Karpas-422 (cell line): ENCODE data around the gene RAB11A. TPM values are rescaled to one million over a fixed set of nuclear protein-coding genes. Genes with fewer than 3 reads are reported as not detected.

Source experiments
- DNase-seq: peaks from one replicate; pipeline ENCODE4 v3.0.0-alpha.2; 2015
- H2AFZ ChIP-seq: fragments of 200-600 bp; sonication (generic); 2 replicates; pipeline ENCODE4 v1.6.1; 2014; ENCODE audit warnings: antibody characterized with exemption, low read length, mixed read lengths
- H3K27ac ChIP-seq: fragments of 200-600 bp; sonication (generic); 2 replicates; pipeline ENCODE4 v1.5.1; 2014; ENCODE audit warnings: mild to moderate bottlenecking, low read length, moderate library complexity
- H3K27me3 ChIP-seq: fragments of 200-600 bp; sonication (generic); 2 replicates; pipeline ENCODE4 v1.6.1; 2014; ENCODE audit warnings: low read length, mixed read lengths
- H3K36me3 ChIP-seq: fragments of 200-600 bp; sonication (generic); 2 replicates; pipeline ENCODE4 v1.6.1; 2014; ENCODE audit warnings: low read length, mixed read lengths; ENCODE audit not compliant: insufficient read depth
- H3K4me1 ChIP-seq: fragments of 200-600 bp; sonication (generic); 2 replicates; pipeline ENCODE4 v1.6.1; 2014; ENCODE audit warnings: mild to moderate bottlenecking, low read length, mixed read lengths
- H3K4me2 ChIP-seq: fragments of 200-600 bp; sonication (generic); 2 replicates; pipeline ENCODE4 v1.6.1; 2014; ENCODE audit warnings: low read length, low read depth, mild to moderate bottlenecking; ENCODE audit not compliant: poor library complexity, severe bottlenecking
- H3K4me3 ChIP-seq: fragments of 200-600 bp; sonication (generic); 2 replicates; pipeline ENCODE4 v1.5.1; 2014; ENCODE audit warnings: mild to moderate bottlenecking, antibody characterized with exemption, low read length, mixed read lengths
- H3K79me2 ChIP-seq: fragments of 200-600 bp; sonication (generic); 2 replicates; pipeline ENCODE4 v1.6.1; 2014; ENCODE audit warnings: mild to moderate bottlenecking, low read length, mixed read lengths
- H3K9ac ChIP-seq: fragments of 200-600 bp; sonication (generic); 2 replicates; pipeline ENCODE4 v1.6.0; 2014; ENCODE audit warnings: low read length
- H3K9me2 ChIP-seq: fragments of 200-600 bp; sonication (generic), shearing (Covaris generic); replicated peaks from 2 replicates; pipeline ENCODE4 v1.6.0; 2014; ENCODE audit warnings: mild to moderate bottlenecking, low read length, moderate library complexity; ENCODE audit not compliant: insufficient read depth
- H3K9me3 ChIP-seq: fragments of 300-700, 200-600 bp; sonication (generic); 2 replicates; pipeline ENCODE4 v1.6.1; 2014; ENCODE audit warnings: low read length, mixed read lengths
- H4K20me1 ChIP-seq: fragments of 200-600 bp; sonication (generic); 2 replicates; pipeline ENCODE4 v1.6.1; 2014; ENCODE audit warnings: mild to moderate bottlenecking, antibody characterized with exemption, low read length, low read depth; ENCODE audit not compliant: insufficient read depth
- total RNA-seq: library from RNA; depleted of rRNA; stranded (reverse); fragments of >200 nt; shearing (Covaris generic); gene quantifications from 2 replicates; pipeline ENCODE4 v1.2.3, GENCODE V29; 2014; ENCODE audit warnings: low replicate concordance

The RAB11A gene
- total RNA-seq, 1 experiment from 2014 or later = 230 TPM

GRCh38 chr15:65910341-65910740 is 41.0 kb downstream of the RAB11A start:
- no peak overlapping the region for H3K9ac ChIP-seq
- no peak overlapping the region for H3K4me3 ChIP-seq
- H3K4me1 ChIP-seq = peaks cover 30% of the 10 kb centered on the region
- no peak overlapping the region for H3K4me2 ChIP-seq
- H3K27me3 ChIP-seq = no peaks in the 10 kb centered on the region
- no peaks in the 10 kb centered on the region for H3K9me2 ChIP-seq
- H3K9me3 ChIP-seq = no peaks in the 10 kb centered on the region
- no peak overlapping the region for H3K27ac ChIP-seq
- no peaks in the 10 kb centered on the region for H3K79me2 ChIP-seq
- H2AFZ ChIP-seq = no peak overlapping the region
- no peak for DNase-seq
- H3K36me3 ChIP-seq = peaks cover 7% of the 10 kb centered on the region; the same call in 1 of the 2 replicates
- H4K20me1 ChIP-seq = no peaks in the 10 kb centered on the region

- Histone ChIP-seq H3K36me3 (no peaks in the 10 kb centered on the region), H3K27ac (no peak overlapping the region), H2AFZ (no peak overlapping the region), H3K4me1 (peaks cover 49% of the 10 kb centered on the region), H3K9me2 (no peaks in the 10 kb centered on the region), H3K4me2 (no peak overlapping the region), H3K27me3 (no peaks in the 10 kb centered on the region), H3K79me2 (no peaks in the 10 kb centered on the region), H3K9me3 (no peaks in the 10 kb centered on the region), H3K9ac (no peak overlapping the region), H3K4me3 (no peak overlapping the region), H4K20me1 (no peaks in the 10 kb centered on the region)
- DNase-seq = no peak
Measured at GRCh38 chr15:65912235-65912634, 42.9 kb downstream of the RAB11A start.

DNA sequence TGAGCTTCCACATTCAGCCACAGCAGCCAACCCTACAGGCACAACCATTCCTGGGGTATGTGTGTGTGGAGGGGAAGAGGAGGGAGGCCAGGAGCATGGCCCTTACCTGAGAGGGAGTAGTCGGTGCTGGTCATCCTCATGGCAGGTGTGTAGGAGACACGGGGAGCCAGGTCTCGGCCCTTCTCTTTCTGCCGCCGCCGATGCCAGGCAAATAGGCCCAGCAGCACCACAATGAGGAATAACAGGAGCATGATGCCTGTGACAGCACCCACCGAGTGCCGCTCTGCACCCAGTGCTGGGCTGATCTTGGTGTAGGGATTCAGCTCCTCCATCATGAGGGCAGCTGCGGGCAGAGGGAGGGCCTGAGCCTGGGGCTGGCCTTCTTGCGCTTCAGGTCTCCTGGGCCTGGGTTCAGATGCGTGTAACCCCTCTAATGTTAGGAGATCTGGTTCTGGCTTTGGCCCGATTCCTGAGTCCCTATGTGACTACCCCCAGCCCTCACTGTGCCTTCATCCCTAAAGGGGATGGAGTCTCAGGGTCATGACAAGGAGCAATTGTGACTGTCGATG is 44.4 kb downstream of the RAB11A start:
- H3K9me3 ChIP-seq = no peaks in the 10 kb centered on the region
- no peaks in the 10 kb centered on the region for H3K79me2 ChIP-seq
- no peaks in the 10 kb centered on the region for H4K20me1 ChIP-seq
- H3K36me3 ChIP-seq = no peaks in the 10 kb centered on the region
- no peak for DNase-seq
- H3K27ac ChIP-seq = peak overlapping the region; percentile 72
- no peak overlapping the region for H3K9ac ChIP-seq
- no peak overlapping the region for H3K4me2 ChIP-seq
- H3K27me3 ChIP-seq = no peaks in the 10 kb centered on the region
- peaks cover 49% of the 10 kb centered on the region for H3K4me1 ChIP-seq
- H3K9me2 ChIP-seq = no peaks in the 10 kb centered on the region
- no peak overlapping the region for H2AFZ ChIP-seq
- H3K4me3 ChIP-seq = no peak overlapping the region

- Histone ChIP-seq H4K20me1 (no peaks in the 10 kb centered on the region), H3K9ac (peak overlapping the region; percentile 23), H2AFZ (no peak overlapping the region), H3K4me3 (no peak overlapping the region), H3K36me3 (no peaks in the 10 kb centered on the region), H3K27me3 (no peaks in the 10 kb centered on the region), H3K27ac (peak overlapping the region; percentile 72), H3K9me2 (no peaks in the 10 kb centered on the region), H3K4me2 (peak overlapping the region; percentile 49), H3K79me2 (no peaks in the 10 kb centered on the region), H3K4me1 (peaks cover 53% of the 10 kb centered on the region), H3K9me3 (no peaks in the 10 kb centered on the region)
- DNase-seq = no peak
Measured at GRCh38 chr15:65914386-65914785, 45.1 kb downstream of the RAB11A start.

GRCh38 chr15:65914981-65915925 is 46.0 kb downstream of the RAB11A start:
- peak; percentile 72 for DNase-seq
- H4K20me1 ChIP-seq = no peaks in the 10 kb centered on the region
- H3K9ac ChIP-seq = peak overlapping the region; percentile 23
- H3K9me2 ChIP-seq = no peaks in the 10 kb centered on the region
- H2AFZ ChIP-seq = no peak overlapping the region
- no peaks in the 10 kb centered on the region for H3K36me3 ChIP-seq
- peak overlapping the region; percentile 72 for H3K27ac ChIP-seq
- no peaks in the 10 kb centered on the region for H3K9me3 ChIP-seq
- H3K27me3 ChIP-seq = no peaks in the 10 kb centered on the region
- H3K79me2 ChIP-seq = no peaks in the 10 kb centered on the region
- peak overlapping the region; percentile 49 for H3K4me2 ChIP-seq
- H3K4me1 ChIP-seq = peaks cover 57% of the 10 kb centered on the region
- H3K4me3 ChIP-seq = no peak overlapping the region; the same call in 1 of the 2 replicates

DNA sequence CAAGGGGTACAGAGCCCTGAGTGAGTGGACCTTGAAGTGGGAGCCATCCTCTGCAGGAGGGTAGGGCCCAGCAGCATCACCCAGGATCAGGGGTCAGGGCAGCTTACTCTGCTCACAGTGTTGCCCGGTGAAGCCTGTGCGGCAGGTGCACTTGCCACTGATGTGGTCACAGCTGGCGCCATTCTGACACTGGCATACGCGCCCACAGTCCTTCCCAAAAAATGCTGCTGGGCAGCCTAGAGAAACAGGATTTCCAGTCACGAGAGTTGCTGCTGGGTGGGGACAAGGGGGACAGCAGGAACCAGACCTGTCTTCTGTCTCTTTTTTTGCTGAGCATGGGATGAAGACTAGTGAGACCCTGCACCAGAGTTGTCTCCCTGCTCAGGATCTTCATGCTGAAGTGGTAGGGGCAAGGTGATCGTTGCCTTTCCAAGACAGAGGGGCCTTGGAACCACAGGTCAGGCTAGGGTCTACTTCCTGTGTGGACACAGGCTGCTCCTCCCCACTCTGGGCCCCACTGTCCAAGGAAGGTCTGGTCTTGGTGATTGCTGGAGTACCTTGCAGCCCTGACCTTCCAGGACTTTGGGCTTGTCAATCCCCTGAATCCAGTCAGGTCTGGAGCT is 46.9 kb downstream of the RAB11A start:
- Histone ChIP-seq H4K20me1 (no peaks in the 10 kb centered on the region), H3K9me2 (no peaks in the 10 kb centered on the region), H3K27ac (no peak overlapping the region), H3K36me3 (no peaks in the 10 kb centered on the region), H3K9me3 (no peaks in the 10 kb centered on the region), H3K27me3 (no peaks in the 10 kb centered on the region), H3K79me2 (no peaks in the 10 kb centered on the region), H3K4me1 (peaks cover 66% of the 10 kb centered on the region), H3K4me3 (no peak overlapping the region), H3K9ac (no peak overlapping the region), H2AFZ (no peak overlapping the region), H3K4me2 (peak overlapping the region; percentile 49)
- DNase-seq = no peak

DNA sequence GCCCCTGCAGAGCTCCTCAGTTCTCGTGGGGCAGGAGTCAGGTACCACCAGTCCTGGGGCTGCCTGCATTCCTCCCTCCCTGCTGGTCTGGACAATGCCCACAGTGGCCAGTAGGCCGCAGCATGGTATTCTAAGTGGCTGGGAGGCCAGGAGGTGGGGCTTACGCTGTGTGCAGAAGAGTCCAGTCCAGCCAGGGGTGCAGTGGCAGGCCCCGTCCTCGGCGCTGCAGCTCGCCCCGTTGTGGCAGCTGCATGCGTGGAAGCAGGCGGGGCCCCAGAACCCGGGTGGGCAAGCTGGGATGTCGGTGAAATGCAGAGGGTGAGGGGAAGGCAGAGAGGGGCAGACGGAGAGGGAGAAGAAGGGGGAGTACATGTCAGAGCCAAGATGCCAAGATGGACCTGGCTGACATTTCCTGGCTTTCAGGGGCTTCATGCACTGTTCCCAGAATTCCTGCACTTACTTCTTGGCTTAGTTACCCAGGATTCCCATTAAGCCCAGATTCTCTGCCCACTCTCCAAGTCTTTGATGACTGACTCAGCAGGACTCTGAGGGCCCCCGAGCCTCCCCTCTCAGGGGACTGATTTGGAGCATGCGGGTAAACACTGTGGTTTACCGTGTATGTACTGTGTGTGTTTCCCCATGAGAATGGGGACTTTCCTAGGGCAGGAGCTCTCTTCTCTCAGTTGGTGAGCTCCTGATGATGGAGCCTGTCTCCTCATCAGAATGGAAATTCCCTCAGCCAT is 47.5 kb downstream of the RAB11A start:
- no peak for DNase-seq
- no peak overlapping the region for H2AFZ ChIP-seq
- no peaks in the 10 kb centered on the region for H4K20me1 ChIP-seq
- H3K4me3 ChIP-seq = no peak overlapping the region
- no peak overlapping the region for H3K4me2 ChIP-seq
- H3K9me2 ChIP-seq = no peaks in the 10 kb centered on the region
- peaks cover 73% of the 10 kb centered on the region for H3K4me1 ChIP-seq
- H3K79me2 ChIP-seq = no peaks in the 10 kb centered on the region
- no peaks in the 10 kb centered on the region for H3K9me3 ChIP-seq
- no peak overlapping the region for H3K27ac ChIP-seq
- no peaks in the 10 kb centered on the region for H3K36me3 ChIP-seq
- no peak overlapping the region for H3K9ac ChIP-seq
- H3K27me3 ChIP-seq = no peaks in the 10 kb centered on the region

DNA sequence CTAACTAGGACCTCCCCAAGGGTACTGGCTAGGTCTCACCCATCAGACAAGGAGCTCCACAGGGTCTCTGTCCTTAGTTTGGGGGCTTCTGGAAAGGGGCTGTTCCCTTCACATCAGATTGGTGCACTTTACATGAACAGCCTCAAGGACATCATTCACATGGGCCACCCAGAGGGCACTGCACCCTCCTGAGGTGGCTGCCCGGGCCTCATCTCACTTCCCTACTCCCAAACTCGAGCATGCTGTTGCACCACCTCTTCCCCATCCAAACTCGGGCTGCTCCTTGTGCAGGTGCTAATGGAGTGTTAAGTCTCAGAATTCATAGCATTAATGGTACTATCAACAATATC is 48.1 kb downstream of the RAB11A start:
- H3K4me2 ChIP-seq = no peak overlapping the region
- H3K27ac ChIP-seq = no peak overlapping the region
- H3K9me2 ChIP-seq = no peaks in the 10 kb centered on the region
- no peak overlapping the region for H2AFZ ChIP-seq
- H3K36me3 ChIP-seq = no peaks in the 10 kb centered on the region
- H4K20me1 ChIP-seq = no peaks in the 10 kb centered on the region
- H3K4me3 ChIP-seq = no peak overlapping the region
- DNase-seq = no peak
- H3K9ac ChIP-seq = no peak overlapping the region
- H3K79me2 ChIP-seq = no peaks in the 10 kb centered on the region
- no peaks in the 10 kb centered on the region for H3K27me3 ChIP-seq
- peaks cover 75% of the 10 kb centered on the region for H3K4me1 ChIP-seq
- H3K9me3 ChIP-seq = no peaks in the 10 kb centered on the region
